ENCODE measurements around the gene MTRR. TPM values are rescaled to one million over a fixed set of nuclear protein-coding genes. Genes with fewer than 3 reads are reported as not detected.

Gene MTRR
- total and polyA plus RNA-seq, 2 of the 8 experiments (the other 6 are each of a cell fraction or from before 2014, with no cell fraction given), result 36.4 to 53.8 TPM

GRCh38 chr5:7850395-7851239 lies 18.3 kb upstream of the MTRR start, which contains the start of gene CFAP90 (continued):
- no peak for TF ChIP-seq EZH2 (IDR thresholded peaks at IDR 0.05; ENCODE audit: low read depth, low read length, severe bottlenecking)
- TF ChIP-seq SIRT6 (IDR thresholded peaks at IDR 0.05; ENCODE audit: low read length), result no peak
- no peak for TF ChIP-seq TAF7 (optimal IDR thresholded peaks at IDR 0.05; ENCODE audit: borderline replicate concordance, low read depth, low read length)
- TF ChIP-seq MAX (IDR thresholded peaks at IDR 0.05), result peak; percentile 22
- peak; percentile 40 to 69 (median 69); a peak in 3 of 4 replicates for TF ChIP-seq CTCF (IDR thresholded peaks at IDR 0.05; ENCODE audit: control extremely low read depth in 1 of 3, insufficient read depth in 1 of 3, low read depth in 1 of 3, low read length in 3 of 3)

Data from H1 (cell line).